HG02938 (cell line): Measurements from ENCODE around the gene TFCP2.
"Not testable (repeated sequence)": the region's sequence is repeated elsewhere in the genome, so short reads cannot be mapped to it uniquely, and the experiment has no call there.

Source experiments
- ATAC-seq: cut with Tn5 transposase; IDR thresholded peaks from one replicate; pipeline ENCODE4 v1.9.1; 2021; ENCODE audit warnings: mild to moderate bottlenecking, moderate library complexity; ENCODE audit not compliant: unreplicated experiment

TFCP2 gene, protein sequence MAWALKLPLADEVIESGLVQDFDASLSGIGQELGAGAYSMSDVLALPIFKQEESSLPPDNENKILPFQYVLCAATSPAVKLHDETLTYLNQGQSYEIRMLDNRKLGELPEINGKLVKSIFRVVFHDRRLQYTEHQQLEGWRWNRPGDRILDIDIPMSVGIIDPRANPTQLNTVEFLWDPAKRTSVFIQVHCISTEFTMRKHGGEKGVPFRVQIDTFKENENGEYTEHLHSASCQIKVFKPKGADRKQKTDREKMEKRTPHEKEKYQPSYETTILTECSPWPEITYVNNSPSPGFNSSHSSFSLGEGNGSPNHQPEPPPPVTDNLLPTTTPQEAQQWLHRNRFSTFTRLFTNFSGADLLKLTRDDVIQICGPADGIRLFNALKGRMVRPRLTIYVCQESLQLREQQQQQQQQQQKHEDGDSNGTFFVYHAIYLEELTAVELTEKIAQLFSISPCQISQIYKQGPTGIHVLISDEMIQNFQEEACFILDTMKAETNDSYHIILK

DNA sequence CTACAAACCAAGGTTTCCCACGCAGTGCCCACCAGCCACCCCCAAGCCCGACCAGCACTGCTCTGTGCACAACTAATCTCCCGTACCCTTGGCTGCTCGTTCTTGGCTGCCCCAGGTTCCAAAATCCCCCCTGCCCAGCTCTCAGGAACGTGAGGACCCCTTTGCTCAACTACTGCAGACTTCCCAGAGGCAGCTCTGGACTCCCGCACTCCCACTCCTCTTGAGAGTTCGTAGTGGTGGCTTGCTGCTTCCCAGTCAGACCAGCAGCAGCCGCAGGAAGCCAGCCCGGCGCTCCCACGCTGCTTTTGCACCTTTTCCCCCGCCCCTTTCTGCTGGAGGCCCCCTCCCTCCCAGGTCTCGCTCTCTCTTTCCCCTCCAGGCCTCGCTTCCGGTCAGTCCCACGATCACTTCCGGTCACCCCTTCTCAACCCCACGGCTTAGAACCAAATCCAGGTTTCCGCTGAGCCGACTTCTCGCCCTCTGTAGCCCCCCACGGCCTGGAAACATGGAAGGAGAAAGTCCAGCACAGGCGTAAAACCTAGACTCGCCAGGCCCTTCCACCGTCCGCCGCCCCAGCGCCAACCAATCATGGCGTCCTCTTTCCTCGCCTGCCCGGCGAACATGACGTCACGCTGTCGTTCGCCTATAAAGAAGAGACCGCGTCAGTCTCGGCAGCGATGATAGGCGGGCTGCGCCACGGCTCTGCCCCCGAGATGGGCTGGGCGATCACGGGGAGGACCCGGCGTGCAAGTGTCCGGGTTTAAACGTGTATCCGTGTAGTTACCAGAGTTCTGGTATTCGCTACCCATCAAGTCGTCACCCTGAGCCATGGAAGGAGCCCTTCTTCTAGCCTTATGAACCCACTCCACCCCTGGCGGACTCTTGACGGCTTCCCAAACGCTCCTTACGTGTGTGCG lies at the start of gene TFCP2:
Gene TFCP2, minus strand, starts transcription at position 621 of the 917 bp plus-strand sequence. CDS start 713 bp downstream, outside the sequence.
- ATAC-seq, result peak; percentile 93

DNA sequence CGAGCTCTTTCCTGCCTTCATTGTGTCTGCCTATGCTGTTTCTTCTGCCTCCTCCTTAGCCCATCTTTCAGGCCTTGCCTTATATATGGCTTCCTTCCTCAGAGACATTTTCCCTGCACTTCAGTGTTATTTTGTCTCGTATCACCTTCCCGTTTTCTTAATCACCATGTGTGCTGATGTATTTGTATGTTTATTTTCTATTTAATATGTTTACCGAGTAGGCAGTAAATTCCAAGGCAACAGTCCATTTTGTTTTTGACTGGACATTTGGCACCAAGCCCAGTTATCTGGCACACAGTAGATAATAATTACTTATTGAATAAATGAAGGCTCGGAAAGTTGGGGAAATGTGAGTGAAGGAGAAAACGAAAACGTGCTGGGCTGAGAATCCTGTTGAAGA lies 49.5 kb upstream of the TFCP2 start:
- ATAC-seq, result no peak

DNA sequence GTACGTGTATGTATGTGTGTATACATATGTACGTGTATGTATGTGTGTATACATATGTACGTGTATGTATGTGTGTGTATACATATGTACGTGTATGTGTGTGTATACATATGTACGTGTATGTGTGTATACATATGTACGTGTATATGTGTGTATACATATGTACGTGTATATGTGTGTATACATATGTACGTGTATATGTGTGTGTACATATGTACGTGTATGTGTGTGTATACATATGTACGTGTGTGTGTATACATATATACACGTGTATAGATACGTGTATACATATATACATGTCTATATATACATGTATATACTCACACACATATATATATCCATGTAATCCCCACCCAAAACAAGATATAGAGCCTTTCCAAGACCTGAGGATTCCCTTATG lies 46.9 kb upstream of the TFCP2 start:
- ATAC-seq, result not testable (repeated sequence)

DNA sequence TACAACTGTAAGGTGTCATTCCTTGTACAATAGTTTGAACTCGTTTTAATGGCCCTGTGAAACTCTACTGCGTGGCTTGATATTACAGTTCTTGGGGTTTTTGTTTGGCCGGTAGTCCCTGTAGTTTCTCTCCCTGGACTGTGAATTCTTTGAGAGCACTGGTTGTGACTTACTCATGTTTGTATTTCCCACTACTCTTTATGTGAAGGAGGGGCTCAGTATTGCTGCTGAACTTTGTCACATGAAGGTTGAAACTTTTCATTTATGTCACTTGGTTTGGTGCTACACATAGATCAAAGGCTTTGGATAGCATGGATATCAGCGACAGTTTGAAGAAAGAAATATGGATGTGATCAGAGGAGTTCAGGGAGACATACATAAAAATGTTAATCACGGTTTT lies 46.4 kb upstream of the TFCP2 start:
- no peak for ATAC-seq

DNA sequence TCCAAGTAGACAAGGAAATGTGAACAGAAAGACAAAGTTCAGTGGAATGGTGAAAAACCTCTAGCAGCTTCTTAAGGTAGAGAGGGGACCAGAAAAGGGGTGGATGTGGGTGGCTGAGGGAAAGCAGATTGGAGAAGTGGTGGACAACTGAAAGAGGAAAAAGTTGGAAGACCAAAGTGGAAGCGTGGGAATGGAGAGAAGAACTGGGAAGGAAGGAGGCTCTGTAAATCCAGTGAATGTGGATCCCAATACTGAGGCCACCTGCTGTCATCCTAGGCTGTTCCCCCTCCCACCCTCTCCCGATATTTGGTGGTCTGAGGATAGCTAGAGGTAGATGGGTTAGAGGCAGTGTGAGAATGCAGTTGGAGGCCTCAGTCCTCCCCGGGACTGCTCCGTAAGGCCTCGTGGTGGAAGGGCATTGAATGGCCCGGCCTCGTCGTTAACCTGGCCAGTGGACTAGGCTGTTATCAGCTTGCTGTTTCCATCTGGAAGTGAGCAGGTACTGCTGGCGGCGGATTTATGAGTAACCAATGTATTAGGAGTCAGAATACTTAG lies 45.7 kb upstream of the TFCP2 start:
- ATAC-seq, result no peak

DNA sequence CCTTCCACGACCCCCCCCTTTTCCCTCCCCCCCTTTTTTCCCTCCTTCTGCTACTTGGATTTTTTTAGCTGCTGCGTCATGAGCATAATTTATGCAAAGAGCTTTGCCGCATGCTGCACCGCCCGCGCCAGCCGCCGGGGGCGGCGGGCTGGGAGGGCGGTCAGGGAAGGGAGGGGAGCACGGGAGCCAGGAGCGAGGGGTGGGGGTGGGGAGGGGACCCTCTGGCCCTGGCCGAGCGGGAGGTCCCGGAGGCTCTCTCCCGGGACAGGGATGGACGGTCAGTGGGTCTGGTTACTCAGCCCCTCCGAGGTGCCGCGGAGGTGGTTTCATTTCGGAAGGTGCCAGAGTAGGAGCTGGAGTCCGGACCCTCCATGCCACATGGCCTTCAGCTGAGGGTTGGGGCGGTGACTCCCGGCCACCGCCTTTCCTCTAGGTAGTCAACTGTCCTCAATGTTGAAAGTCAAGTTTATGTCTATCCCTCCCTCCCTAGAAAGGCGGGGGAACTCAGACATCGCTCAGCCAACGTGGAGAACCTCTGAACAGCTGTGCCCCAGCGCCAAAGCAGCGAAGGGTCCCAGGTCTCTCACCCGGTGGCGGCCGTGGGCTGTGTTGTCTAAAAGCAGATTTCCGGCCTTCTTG lies 45.2 kb upstream of the TFCP2 start, which contains the start of gene POU6F1:
Gene POU6F1, minus strand, starts transcription at position 95 of the 639 bp plus-strand sequence. CDS start 11,226 bp downstream, outside the sequence.
- ATAC-seq, result peak; percentile 57

DNA sequence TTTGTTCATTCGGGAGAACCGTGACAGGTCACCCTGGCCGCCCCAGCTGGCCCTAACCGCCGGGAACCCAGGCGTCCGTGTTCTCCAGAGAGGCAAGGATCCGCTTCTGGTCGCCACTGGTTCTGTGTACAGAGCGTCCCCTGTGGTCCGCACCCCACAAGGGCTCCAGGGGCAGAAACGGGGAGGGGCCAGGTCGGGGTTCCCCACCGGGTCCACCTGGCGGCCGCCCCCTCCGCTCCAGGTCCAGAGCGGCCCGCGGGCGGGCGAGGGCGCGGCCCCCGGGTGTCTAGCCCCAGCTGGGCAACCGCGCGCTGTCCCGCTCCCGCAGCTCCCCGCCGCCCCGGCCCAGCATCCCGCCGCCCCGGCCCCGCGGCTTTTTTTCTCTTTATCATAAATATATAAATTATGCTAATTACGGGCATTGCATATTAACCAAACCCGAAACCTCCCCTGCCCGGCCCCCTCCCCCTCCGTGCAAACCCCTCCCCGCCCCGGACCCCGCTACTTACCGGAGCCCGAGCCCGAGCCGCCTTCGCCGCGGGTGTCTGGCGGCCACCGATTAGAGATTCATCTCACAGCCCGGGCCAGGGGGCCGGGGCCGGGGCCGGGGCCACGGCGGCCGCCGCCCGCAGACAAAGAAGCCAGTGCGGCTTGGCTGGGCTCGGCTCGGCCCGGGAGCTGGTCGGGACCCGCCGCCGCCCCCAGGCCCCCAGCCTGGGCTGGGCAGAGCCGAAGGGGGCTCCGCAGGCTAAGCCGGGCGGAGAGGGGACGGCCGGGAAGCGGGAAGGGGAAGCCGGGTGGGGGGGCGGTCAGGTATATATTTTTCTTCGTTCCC lies 44.4 kb upstream of the TFCP2 start:
- peak; percentile 20 for ATAC-seq

DNA sequence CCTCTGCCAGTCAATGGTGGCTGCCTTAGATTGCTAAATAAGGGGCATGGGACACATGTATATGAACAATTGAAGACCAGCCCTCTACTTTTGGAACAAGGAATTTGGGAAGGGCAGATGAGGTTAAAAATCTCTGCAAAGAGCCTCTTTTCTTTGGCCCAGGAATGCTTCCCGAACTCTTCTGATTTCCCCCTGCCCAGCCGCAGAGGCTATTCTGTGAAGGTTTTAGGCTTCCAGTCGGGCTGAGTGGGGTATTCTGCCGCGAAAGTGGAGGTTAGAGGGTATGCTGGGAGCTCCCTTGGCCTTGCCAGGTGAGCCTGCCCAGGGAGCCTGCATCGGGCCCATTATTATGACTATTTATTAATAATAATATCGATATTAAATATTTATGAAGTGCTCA lies 43.7 kb upstream of the TFCP2 start:
- ATAC-seq, result no peak

DNA sequence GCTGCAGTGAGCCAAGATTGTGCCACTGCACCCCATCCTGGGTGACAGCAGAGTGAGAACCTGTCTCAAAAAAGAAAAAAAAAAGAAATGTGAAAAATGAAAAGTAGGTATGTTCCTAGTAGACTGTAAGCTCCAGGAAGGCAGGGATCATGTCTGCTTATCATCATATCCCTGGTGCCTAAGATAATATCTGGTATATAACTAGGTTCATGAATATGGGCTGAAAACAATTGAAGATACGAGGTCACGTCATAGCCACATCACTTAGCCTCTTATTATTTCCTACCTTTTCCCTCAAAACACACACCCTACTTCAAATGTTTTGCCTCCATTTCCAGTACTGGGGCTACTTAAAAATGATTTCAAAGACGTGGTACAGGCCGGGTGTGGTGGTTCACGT lies 42.0 kb upstream of the TFCP2 start:
- no peak for ATAC-seq

DNA sequence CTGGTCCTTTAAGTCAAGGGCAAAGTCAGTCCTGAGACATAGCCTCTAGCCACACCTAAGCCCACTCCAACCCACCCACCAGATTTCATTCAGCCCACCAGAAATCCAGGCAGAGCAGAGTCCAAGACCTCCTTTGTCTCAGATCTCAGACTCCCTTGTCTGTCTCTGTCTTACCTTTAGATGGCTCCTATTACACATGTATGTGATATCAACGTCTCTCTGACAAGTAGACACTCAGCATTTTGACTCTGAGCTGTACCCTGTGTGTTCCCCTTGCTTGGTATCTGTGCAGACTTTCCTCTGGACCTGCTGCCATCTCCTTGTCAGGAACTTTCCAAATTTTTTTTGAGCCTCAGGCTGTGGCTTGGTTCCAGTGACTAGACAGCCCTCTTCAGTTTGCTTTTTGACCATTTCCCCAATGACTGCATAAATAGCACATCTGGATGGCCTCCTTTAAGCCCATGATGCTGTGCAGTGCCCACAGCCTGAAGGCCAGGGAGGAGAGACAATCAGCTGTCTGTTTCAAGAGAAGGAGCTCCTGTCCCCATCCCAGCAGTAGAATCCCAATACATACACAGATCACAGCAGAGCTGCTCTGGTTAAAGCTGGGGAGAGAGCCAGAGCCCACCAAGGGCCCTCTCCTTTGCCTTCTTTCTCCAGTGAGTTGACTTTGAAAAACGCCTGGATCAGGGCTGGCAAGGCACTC lies 37.9 kb upstream of the TFCP2 start:
- ATAC-seq, result no peak

DNA sequence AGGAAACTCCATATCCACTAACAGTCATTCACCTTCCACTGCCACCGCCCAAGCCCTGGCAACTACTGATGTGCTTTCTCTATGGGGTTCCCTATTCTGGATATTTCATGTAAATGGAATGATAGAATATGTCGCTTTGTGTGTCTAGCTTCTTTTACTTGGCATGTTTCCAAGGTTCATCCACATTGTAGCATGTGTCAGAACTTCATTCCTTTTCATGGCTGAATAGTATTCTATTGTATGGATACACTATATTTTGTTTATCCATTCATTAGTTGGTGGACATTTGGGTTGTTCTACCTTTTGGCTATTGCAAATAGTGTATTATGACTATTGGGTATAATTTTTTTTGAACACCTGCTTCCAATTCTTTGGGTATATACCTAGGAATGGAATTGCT lies 36.3 kb upstream of the TFCP2 start:
- no peak for ATAC-seq

DNA sequence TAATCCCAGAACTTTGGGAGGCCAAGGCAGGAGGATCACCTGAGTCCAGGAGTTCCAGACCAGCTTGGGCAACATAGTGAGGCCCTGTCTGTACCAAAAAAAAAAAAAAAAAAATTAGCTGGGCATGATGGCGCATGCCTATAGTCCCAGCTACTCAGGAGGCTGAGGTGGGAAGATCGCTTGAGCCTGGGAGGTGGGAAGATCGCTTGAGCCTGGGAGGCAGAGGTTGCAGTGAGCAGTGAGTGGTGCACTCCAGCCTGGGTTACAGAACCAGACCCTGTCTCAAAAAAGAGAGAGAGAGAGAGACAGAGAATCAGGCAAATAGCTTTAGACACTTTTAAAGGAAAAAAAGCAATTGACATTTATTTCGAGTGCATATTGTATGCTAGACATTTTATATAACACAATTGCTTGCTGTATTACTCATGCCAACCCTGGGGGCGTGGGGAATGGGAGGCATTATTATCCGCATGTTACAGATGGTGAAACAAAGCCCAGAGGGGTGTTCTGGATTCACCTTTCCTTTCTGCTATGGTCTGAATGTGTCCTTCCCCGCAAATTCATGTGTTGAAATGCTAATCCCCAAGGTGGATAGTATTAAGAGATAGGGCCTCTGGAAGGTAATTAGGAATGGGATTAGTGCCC lies 35.2 kb upstream of the TFCP2 start:
- ATAC-seq, result no peak

DNA sequence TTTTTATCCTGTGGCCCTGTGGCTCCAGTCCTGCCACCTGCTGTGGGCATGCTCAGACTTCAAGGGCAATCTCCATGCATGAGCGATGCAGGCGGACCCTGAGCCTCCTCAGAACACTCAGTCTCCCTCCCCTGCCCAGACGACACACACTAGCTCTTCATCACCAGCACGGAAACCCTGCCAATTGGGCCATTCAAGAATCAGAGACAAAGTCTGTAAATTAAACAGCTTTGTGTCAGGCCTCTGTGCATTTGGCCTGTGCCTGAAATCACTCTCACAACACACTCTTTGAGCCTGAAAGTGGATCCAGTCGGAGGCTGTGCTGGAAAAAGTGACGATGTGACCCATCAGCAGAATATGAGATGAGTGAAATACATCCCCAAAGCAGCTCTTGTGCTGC lies 32.4 kb upstream of the TFCP2 start:
- no peak for ATAC-seq

DNA sequence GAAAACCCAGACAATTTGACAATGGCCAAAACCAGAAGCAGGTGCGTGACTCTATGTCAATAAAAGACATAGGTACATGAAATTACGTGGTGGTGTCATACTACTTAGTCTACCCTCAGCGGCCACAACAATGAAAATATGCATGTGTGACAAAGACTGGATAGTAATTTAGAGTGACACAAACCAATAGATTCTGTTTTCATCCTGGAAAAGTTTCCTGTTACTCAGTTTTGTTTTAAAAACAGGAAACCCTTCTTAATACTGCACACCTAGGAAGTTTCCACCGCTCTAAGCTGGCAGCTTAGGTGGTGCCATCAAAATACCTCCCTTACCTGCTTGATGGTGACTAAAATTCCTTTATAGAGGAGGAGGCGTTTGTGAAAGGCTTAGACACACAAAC lies 29.8 kb upstream of the TFCP2 start:
- ATAC-seq, result no peak

DNA sequence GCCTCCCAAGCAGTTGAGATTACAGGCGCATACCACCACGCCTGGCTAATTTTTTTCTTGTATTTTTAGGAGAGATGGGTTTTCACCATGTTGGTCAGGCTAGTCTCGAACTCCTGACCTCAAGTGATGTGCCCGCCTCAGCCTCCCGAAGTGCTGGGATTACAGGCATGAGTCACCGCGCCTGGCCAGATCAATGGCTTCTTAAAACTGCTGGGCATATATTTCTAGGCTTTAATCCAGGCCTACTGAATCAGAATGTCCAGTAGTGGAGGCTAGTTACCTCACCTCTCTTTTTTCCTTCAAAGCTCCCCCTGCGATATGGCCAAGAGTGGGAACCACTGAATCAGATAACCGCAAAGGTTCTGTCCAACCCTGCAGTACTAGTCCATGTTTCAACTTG lies 27.9 kb upstream of the TFCP2 start:
- ATAC-seq, result no peak

DNA sequence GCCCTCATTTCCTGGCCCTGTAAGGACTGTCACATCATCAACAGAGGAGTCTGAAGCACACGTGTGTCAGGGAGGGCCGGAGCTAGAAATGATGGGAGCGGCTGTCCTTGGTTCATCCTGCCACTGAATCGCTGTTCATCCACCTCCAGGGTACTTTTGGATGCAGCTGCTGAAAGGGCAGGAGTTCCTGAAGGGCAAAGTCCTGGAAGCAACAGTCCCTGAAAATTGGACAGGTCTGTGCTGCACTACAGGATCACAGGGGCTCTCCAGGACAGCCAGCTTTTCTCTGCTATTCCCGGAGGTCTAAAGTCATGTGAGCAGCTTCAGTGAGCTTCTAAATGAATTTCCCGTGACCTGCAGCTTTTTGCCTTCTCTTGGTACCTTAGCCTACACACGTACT lies 27.2 kb upstream of the TFCP2 start:
- no peak for ATAC-seq

DNA sequence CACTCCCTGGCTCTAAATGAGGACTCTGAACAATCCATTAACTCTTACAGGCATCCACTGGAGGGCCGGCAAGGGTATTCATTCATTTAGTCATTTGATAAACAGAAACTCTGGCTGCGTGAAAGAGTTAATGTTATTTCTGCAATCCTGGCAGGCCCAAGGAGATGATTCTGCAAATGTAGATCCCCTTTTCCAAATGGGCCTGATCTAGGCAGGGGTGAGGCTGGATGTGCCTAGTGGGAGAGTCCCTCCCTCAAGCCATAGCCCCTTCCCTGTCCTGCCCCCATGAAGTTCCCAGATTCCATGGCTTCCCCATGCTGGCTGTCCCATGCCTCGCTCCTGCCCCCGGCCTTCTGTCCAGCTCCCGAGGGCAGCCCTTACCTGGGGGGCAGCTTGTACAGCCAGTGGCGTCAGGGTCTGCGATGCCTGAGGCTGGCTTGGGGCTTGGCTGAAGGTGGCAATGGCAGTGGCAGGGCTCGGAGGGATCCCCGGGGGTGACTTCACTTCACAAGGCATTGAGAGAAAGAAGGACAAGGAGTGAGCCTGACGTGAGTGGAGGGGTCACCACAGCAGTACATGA lies 26.5 kb upstream of the TFCP2 start:
- no peak for ATAC-seq

DNA sequence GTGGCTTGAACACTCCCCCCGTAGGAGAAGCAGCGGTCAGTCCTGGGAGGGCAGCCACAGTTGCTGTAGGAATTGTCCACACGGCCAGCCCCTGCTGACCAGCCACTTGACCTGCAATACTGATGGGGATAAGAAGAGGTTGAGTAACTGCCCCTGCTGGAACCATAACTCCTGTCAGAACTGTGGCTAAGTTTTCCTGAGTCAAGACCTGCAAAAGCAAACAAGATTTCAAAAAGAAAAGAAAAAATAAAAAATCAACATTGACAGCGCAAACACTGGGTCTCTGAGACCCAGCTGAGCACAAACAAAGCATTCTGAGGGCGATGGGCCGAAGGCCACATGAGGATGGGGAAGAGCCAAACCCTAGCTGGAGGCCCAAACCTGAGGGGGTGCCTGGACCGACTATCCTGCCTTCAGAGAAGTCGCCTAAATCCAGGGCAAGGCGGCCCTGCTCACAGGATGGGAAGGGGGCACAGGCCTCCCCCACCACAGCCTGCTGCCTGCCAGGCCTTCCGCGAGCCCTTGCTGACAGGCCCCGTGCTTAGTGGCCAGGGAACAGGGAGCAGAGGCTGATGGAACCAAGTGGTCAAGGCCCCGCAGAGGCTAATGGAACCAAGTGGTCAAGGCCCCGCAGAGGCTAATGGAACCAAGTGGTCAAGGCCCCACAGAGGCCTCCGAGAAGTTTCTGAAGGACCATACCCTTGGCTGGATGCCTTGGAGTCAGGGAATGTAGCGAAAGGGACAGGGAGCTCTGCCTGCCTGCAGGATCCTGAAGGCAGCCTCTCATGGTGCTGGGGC lies 25.8 kb upstream of the TFCP2 start:
- no peak for ATAC-seq
